NCI-H2029 treated with DMSO at 0.1 percent for 48 hours (cell line): ENCODE data around the gene ERC2.

ENCODE experiments used
- DNase-seq: peaks from one replicate; lab custom pipeline; 2025; lab: John Stamatoyannopoulos, UW

The ERC2 gene

GRCh38 chr3:55620351-55621025 is 847.8 kb downstream of the ERC2 start:
- DNase-seq, result no peak

- DNase-seq, result no peak
Measured at GRCh38 chr3:55619046-55619808, 849.0 kb downstream of the ERC2 start.

- no peak for DNase-seq
Measured at GRCh38 chr3:55617385-55617784, 850.9 kb downstream of the ERC2 start.

- DNase-seq, result no peak
Measured at GRCh38 chr3:55616803-55617202, 851.5 kb downstream of the ERC2 start.

GRCh38 chr3:55615694-55616295 is 852.5 kb downstream of the ERC2 start:
- no peak for DNase-seq

GRCh38 chr3:55615039-55615693 is 853.1 kb downstream of the ERC2 start:
- no peak for DNase-seq

- no peak for DNase-seq
Measured at GRCh38 chr3:55611121-55611520, 857.1 kb downstream of the ERC2 start.

- no peak for DNase-seq
Measured at GRCh38 chr3:55609230-55609827, 858.9 kb downstream of the ERC2 start.

- no peak for DNase-seq
Measured at GRCh38 chr3:55608301-55608937, 859.8 kb downstream of the ERC2 start.

GRCh38 chr3:55607844-55608243 is 860.4 kb downstream of the ERC2 start:
- no peak for DNase-seq

GRCh38 chr3:55607175-55607574 is 861.1 kb downstream of the ERC2 start:
- no peak for DNase-seq

GRCh38 chr3:55605443-55606236 is 862.6 kb downstream of the ERC2 start:
- DNase-seq, result no peak

- no peak for DNase-seq
Measured at GRCh38 chr3:55604846-55605245, 863.4 kb downstream of the ERC2 start.

- DNase-seq, result no peak
Measured at GRCh38 chr3:55604402-55604801, 863.9 kb downstream of the ERC2 start.

GRCh38 chr3:55601366-55602080 is 866.7 kb downstream of the ERC2 start:
- DNase-seq, result no peak

GRCh38 chr3:55598224-55598623 is 870.0 kb downstream of the ERC2 start:
- DNase-seq, result no peak

- no peak for DNase-seq
Measured at GRCh38 chr3:55597641-55598040, 870.6 kb downstream of the ERC2 start.

- DNase-seq, result no peak
Measured at GRCh38 chr3:55596212-55596611, 872.1 kb downstream of the ERC2 start.

- no peak for DNase-seq
Measured at GRCh38 chr3:55595420-55595819, 872.8 kb downstream of the ERC2 start.

GRCh38 chr3:55592572-55592971 is 875.7 kb downstream of the ERC2 start:
- DNase-seq, result no peak
